Measurements from ENCODE around the gene WLS.

The WLS gene

DNA sequence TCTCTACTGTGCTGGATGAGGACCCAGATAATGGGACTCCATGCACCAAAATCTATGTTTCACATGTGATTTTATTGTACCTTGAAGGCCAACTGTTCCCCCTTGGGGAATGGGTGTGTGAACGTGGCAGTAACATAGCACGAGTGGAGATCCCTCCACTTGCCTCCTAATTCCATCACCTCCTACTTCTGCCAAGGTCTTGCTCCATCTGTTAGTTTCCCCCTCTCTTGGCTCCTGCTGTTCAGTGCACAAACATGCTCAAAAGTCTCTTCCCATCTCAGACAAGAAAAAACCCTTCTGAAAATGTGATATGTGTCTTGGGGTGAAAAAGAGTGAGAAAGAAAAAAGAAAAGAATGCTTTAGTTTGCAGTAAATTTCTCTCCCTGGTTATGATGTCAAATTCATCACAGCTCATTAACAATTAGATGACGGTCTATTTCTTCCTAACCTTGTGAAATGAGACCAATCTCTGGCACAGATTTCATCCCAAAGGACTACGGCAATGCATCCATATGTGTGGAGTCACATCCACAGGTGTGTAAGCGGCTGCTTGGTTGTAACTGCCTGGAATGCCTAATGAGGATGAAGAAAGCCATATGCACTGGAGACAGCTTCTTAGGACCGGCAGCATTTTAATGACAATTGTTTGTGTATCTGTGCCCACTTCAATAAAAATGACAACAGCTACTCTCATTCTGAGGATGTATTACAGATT lies 102.6 kb downstream of the WLS start:
- no peak for DNase-seq

DNA sequence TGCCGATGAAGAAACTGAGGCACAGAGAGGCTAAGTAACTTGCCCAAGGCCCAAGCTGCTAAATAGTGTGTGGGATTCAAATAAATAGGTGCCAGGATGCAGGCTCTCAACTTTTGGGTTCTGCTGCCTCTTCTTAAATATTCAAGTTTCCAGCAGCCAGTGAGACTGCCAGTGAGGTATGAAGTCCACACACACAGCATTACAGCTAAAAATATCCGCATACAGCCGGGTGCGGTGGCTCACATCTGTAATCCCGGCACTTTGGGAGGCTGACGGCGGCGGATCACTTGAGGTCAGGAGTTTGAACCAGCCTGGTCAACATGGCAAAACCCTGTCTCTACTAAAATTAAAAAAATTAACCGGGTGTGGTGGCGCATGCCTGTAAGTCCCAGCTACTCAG lies 103.5 kb downstream of the WLS start:
- DNase-seq, result no peak

- DNase-seq, result no peak
These were observed 104.2 kb downstream of the WLS start for GRCh38 chr1:68128157-68128556.

DNA sequence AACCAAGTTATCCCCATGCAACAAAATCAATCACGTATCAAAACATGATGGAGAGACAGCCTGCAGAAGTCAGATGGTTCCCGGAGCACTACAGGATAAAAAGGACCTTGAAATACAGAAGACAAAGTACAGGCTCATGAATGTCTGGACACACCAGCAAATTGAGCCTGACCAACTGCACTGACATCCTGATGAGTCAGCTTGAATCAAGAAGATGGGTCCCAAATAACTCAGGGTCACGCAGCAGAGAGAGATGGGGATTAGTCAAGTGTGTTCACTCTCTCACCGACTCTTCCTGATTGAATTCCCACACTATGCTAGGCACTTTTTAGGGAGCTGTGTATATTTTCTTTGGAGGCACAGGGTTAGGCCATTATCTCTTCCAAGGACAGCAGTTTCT lies 110.8 kb downstream of the WLS start:
- DNase-seq, result no peak

- DNase-seq, result no peak
These were observed 112.1 kb downstream of the WLS start for GRCh38 chr1:68120136-68120791.

- no peak for DNase-seq
These were observed 112.9 kb downstream of the WLS start for GRCh38 chr1:68119445-68119844.

- DNase-seq, result no peak
These were observed 114.9 kb downstream of the WLS start for GRCh38 chr1:68117416-68117815.

GRCh38 chr1:68116643-68117235 lies 115.6 kb downstream of the WLS start:
- peak; percentile 64 for DNase-seq

DNA sequence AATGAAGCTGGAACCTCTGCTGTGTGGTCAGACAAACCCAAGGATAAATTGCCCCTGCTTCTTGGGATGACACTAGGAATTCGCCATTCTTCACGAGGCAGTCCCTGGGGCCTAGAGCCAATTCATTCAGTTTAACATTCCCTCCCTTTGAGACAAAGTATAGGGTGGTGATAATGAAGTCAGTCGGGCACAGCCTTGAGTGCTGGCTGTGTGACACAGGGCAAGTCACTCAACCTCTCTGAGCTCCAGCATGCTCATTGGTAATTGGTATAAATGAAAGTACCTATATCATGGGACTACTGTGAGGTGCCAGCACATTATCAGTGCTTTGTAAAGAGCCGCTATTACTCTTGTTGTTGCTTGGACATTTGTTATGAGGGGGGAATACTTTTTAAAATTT lies 117.0 kb downstream of the WLS start:
- DNase-seq, result no peak

GRCh38 chr1:68113966-68114365 lies 118.4 kb downstream of the WLS start:
- no peak for DNase-seq

GRCh38 chr1:68112835-68113243 lies 119.5 kb downstream of the WLS start:
- DNase-seq, result no peak

- DNase-seq, result no peak
These were observed 120.5 kb downstream of the WLS start for GRCh38 chr1:68111519-68112436.

- no peak for DNase-seq
These were observed 124.6 kb downstream of the WLS start for GRCh38 chr1:68107771-68108170.

DNA sequence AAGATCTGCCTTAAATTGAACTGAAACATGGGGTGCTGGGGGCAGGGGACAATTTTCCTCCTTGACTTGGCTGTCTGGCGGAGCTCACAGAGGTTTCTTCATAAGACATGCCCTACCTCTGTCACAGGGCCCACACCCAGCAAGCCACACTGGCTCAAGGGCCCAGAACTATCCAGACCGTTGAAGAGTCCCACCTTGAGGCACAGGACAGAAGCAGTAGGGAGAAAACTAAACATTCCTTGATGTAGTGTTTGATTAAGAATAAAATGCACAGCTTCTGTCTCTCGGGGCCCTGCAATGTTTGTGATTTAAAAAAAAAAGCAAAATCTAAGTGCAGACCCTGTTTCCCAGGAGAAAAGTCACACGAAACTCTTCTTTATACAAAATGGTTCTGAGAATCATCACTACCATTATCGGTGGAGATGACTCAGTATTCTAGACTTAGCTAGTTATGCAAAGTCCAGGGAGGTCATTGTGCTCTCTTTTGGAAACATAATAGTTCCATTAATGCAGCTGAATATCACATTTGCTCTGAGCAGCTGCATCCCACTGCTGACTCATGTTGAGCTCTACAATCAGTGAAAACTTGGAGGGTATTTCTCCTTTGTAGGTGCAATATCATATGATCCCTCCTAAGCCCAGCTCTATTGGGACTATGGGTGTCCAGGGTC lies 128.3 kb downstream of the WLS start:
- no peak for DNase-seq

DNA sequence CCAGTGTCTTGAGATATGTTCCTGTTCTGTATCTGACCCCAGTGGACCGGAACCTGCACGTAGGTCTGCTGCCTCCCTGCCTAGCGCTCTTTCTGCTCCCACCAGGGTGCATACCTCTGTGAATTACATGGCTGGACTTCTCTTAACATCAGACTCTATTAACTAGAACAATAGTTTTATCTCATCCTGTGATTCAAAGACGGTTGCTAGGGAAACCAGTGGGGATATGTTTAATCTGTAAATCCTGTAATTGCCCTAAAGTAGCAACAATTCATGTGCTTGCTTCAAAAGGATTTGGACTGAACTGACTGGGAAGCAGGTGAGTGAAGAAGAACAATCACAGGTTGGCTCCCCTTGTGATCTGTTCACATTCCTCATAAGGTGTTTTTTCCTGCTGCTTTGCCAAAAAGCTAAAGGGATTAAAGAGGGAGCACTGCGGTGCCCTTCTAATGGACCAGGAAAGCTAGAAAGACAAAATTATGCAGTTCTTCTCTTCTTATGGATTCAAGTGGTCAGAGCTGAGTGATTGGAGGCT lies 129.2 kb downstream of the WLS start:
- DNase-seq, result no peak

- no peak for DNase-seq
These were observed 130.5 kb downstream of the WLS start for GRCh38 chr1:68101829-68102228.

- no peak for DNase-seq
These were observed 131.8 kb downstream of the WLS start for GRCh38 chr1:68100571-68100970.

DNA sequence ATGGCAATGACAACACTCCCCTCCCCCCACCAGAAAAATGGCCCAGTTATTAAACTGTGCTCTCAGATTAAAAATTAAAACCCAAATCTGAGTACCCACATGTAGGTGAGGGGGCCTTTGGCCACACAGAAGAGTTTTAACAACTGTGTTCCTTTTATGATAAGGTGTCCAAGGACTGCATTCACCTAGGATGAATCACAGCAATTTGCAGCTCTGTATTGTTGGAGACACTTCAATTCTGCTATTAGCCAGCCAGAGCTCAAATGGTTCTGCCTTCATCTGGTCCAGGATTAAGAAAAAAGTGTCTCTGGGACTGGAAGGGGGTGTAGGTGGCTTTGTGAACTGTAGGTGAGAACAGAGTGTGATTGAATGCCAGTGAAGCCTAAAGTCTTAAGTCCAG lies 138.6 kb downstream of the WLS start:
- DNase-seq, result no peak

- no peak for DNase-seq
These were observed 145.1 kb downstream of the WLS start for GRCh38 chr1:68087184-68087583.

DNA sequence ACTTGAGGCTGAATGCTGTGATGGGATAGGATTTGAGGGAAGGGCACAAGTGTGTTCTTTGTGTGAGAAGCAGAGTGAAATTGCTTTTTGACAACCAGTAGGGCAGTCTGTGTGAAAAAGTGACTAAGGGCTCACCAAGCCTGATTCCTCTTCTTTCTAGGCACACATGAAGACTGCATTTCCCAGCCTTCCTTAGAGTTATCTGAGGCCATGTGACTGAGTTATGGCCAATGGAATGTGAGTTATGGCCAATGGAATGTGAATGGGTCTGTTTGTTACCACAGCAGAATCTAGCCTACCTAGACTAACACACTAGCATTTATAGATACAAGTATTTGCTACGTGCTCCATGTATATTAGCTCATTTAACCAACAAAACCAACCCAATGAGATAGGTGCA lies 146.6 kb downstream of the WLS start:
- no peak for DNase-seq

- no peak for DNase-seq
These were observed 148.6 kb downstream of the WLS start for GRCh38 chr1:68083686-68084085.

GRCh38 chr1:68081775-68082283 lies 150.5 kb downstream of the WLS start:
- DNase-seq, result no peak

Data from activated CD8-positive, alpha-beta memory T cell treated with anti-CD3 and anti-CD28 coated beads for 24 hours (primary cell).